Ishikawa (cell line): ENCODE data around the gene PIK3C2B.

Experiments used
- CEBPB ChIP-seq: IDR thresholded peaks from 2 replicates; pipeline ENCODE4 v1.6.1; 2012
- EGR1 ChIP-seq: IDR thresholded peaks from 2 replicates; pipeline ENCODE4 v1.6.1; 2012
- EP300 ChIP-seq: IDR thresholded peaks from 2 replicates; pipeline ENCODE4 v1.6.1; 2012; ENCODE audit warnings: borderline replicate concordance
- NFIC ChIP-seq: IDR thresholded peaks from 2 replicates; pipeline ENCODE4 v1.6.1; 2012
- RAD21 ChIP-seq: IDR thresholded peaks from 2 replicates; pipeline ENCODE4 v1.6.1; 2012; ENCODE audit warnings: low read depth
- TAF1 ChIP-seq: IDR thresholded peaks from 2 replicates; pipeline ENCODE4 v1.6.1; 2012; ENCODE audit warnings: low read depth, mild to moderate bottlenecking
- TCF12 ChIP-seq: IDR thresholded peaks from 2 replicates; pipeline ENCODE4 v1.6.1; 2012; ENCODE audit warnings: low read depth
- TEAD4 ChIP-seq: IDR thresholded peaks from 2 replicates; pipeline ENCODE4 v1.6.1; 2012
- YY1 ChIP-seq: IDR thresholded peaks from 2 replicates; pipeline ENCODE4 v1.6.1; 2012; ENCODE audit warnings: low read depth
- ZBTB7A ChIP-seq: IDR thresholded peaks from 2 replicates; pipeline ENCODE4 v1.6.1; 2012; ENCODE audit warnings: low read depth
- TF ChIP-seq, protein P1 (sequence below): IDR thresholded peaks from 2 replicates; pipeline ENCODE4 v1.6.1; 2012; ENCODE audit warnings: low read depth, mild to moderate bottlenecking
- TF ChIP-seq, protein P2 (sequence below): IDR thresholded peaks from 2 replicates; pipeline ENCODE4 v1.6.1; 2012
- TF ChIP-seq, protein P3 (sequence below): IDR thresholded peaks from 2 replicates; pipeline ENCODE4 v1.6.1; 2012

DNA sequence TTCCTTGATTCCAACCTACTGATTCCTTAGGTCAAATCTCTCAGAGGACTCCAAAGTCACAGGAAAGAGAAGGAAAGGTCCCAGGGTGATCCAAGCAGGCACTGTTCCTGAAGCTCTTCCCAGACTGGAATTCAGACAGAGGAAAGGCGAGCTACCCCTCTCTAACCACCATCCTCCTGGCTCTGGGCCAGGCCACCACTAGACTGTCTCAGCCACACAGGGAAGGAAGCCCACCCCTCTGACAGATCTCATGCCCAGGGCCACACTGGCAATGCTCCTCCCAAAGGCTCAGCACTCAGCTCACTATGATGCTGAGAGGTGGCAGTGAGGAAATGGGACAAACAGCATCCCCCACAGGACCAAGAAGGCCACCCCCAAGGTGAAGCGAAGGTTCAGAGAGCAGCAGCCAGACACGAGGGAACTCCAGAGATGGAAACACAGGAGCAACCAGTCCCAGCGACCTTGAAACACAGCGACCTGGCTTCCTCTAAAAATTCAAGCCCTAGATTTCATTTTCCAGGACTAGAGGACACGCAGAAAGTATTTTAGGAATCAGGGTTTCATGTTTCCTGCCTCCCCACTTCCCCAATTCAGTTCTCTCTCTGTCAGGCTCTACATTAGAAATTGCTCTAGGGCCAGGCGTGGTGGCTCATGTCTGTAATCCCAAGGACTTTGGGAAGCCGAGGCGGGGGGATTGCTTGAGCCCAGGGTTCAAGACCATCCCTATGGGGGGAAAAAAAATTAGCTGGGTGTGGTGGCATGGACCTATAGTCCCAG lies 18.8 kb downstream of the PIK3C2B start:
- TF ChIP-seq RAD21 (no peak), TAF1 (no peak), YY1 (no peak), NFIC (no peak), CEBPB (no peak), TCF12 (no peak), EP300 (no peak), TEAD4 (no peak), EGR1 (no peak), ZBTB7A (no peak)
- TF ChIP-seq, protein P1, sequence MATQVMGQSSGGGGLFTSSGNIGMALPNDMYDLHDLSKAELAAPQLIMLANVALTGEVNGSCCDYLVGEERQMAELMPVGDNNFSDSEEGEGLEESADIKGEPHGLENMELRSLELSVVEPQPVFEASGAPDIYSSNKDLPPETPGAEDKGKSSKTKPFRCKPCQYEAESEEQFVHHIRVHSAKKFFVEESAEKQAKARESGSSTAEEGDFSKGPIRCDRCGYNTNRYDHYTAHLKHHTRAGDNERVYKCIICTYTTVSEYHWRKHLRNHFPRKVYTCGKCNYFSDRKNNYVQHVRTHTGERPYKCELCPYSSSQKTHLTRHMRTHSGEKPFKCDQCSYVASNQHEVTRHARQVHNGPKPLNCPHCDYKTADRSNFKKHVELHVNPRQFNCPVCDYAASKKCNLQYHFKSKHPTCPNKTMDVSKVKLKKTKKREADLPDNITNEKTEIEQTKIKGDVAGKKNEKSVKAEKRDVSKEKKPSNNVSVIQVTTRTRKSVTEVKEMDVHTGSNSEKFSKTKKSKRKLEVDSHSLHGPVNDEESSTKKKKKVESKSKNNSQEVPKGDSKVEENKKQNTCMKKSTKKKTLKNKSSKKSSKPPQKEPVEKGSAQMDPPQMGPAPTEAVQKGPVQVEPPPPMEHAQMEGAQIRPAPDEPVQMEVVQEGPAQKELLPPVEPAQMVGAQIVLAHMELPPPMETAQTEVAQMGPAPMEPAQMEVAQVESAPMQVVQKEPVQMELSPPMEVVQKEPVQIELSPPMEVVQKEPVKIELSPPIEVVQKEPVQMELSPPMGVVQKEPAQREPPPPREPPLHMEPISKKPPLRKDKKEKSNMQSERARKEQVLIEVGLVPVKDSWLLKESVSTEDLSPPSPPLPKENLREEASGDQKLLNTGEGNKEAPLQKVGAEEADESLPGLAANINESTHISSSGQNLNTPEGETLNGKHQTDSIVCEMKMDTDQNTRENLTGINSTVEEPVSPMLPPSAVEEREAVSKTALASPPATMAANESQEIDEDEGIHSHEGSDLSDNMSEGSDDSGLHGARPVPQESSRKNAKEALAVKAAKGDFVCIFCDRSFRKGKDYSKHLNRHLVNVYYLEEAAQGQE, result no peak
- TF ChIP-seq, protein P2, sequence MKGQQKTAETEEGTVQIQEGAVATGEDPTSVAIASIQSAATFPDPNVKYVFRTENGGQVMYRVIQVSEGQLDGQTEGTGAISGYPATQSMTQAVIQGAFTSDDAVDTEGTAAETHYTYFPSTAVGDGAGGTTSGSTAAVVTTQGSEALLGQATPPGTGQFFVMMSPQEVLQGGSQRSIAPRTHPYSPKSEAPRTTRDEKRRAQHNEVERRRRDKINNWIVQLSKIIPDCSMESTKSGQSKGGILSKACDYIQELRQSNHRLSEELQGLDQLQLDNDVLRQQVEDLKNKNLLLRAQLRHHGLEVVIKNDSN, result no peak
- TF ChIP-seq, protein P3, sequence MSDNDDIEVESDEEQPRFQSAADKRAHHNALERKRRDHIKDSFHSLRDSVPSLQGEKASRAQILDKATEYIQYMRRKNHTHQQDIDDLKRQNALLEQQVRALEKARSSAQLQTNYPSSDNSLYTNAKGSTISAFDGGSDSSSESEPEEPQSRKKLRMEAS, result no peak
